ENCODE data around the gene RASL11A.
A peak's percentile ranks its signal among the peaks of the same experiment; 100 is the strongest.

- TF ChIP-seq CTCF (IDR thresholded peaks at IDR 0.05) (peak in 1 of 4 experiments; percentile 18), POLR2A (IDR thresholded peaks at IDR 0.05) (no peak)
Observed at GRCh38 chr13:27283906-27284493, 13.4 kb downstream of the RASL11A start.
